Effector CD8-positive, alpha-beta T cell (primary cell): ENCODE measurements around the gene EIPR1.

Experiments
- DNase-seq: peaks from one replicate; lab custom pipeline; 2025; lab: John Stamatoyannopoulos, UW

The EIPR1 gene

GRCh38 chr2:3324036-3324386 is 53.6 kb downstream of the EIPR1 start:
- DNase-seq, result no peak

- no peak for DNase-seq
Measured at GRCh38 chr2:3323360-3324035, 54.1 kb downstream of the EIPR1 start.

- DNase-seq, result no peak
Measured at GRCh38 chr2:3322311-3322970, 55.2 kb downstream of the EIPR1 start.

GRCh38 chr2:3321825-3322224 is 55.8 kb downstream of the EIPR1 start:
- DNase-seq, result no peak

- no peak for DNase-seq
Measured at GRCh38 chr2:3320910-3321605, 56.6 kb downstream of the EIPR1 start.

- DNase-seq, result no peak
Measured at GRCh38 chr2:3319745-3320566, 57.7 kb downstream of the EIPR1 start.

- DNase-seq, result no peak
Measured at GRCh38 chr2:3319134-3319533, 58.5 kb downstream of the EIPR1 start.

DNA sequence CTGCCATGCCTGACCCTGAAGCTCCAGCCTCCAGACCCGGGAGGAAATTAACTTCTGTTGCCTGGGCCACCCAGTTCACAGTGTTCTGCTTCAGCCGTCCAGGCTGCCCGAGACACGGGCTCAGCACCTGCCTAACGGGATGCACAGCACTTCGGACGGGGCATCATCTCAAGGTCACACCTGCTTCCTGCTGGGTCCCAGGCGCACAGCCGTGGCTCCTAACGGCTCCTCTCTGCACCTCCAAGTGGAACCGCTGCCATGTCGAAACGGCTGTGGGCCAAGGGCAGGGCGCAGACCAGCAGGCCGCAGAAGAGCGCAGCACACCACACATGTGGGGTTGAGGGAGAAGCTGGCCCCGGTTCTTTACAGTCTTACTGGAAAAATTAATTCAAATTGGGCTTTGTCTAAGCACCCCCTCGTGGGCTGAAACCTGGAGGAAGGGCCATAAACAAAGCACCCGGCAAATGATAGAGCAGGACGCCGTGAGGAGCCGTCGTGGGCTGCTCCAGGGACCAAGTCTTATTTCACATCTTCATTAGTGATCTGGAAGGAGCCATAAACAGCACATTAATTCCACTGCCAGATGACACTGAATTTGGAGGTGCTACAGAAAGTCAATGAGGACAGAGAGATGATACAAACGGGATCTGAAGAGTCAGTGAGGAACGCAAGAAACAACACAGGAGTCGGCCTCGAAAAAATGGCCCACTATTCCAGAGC is 59.6 kb downstream of the EIPR1 start:
- DNase-seq, result no peak

GRCh38 chr2:3317277-3317685 is 60.3 kb downstream of the EIPR1 start:
- no peak for DNase-seq

DNA sequence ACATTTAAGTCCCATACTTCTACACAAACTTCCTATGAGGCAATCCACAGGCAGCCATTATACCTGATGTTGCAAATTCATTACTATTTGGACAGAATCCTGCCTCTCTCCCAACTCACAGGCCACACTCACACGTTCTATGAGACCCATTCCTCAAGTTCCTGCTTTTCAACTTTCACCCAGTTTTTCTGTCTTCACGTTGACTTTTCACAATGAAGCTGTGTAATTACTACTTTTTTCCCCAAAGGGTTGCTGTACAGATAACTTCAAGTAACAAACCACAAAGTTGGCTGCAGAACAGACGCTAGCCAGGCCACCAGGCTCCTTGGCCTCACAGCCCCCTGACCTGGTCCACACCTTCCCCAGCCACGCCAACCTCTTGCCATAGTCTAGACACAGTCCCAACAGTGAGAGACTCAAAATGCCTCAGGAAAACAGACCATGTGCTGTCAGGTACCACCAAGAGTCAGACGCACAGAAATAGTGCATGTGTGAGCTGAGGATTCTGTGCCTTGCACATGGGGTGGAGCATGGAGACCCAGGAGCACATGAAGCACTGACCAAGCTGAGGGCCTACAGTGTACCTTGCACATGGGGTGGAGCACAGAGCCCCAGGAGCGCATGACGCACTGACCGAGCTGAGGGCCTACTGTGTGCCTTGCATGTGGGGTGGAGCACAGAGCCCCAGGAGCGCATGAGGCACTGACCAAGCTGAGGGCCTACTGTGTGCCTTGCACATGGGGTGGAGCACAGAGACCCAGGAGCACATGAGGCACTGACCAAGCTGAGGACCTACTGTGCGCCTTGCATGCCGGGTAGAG is 61.0 kb downstream of the EIPR1 start:
- no peak for DNase-seq

- DNase-seq, result no peak
Measured at GRCh38 chr2:3314626-3315025, 63.0 kb downstream of the EIPR1 start.

DNA sequence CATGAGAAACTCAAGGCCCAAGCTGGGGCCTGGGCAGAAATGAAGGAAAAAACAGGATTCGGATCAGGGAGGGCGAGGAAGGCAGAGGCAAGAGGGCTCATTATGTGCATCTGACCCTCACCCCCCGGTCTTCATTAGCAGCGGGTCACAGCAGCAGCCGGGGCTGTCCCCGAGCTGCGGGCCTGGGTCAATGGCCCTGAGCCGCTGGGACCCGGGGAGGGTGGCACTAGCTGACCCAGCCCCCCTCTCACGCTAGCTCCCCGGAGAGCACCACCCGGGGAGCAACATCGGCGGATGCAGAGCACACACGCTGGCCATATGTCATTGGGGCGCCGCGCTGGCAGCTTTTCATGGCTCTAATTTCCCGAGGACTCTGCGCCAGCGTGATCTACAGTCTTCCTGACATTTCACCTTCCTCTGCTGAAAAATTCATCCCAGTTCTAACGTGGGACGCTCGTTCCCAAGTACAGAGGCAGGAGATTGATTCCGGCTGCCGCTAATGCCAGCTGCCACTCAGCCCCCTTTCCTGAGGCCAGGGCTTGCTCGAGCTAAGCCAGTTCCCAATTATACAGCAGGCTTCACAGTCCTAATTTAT is 63.7 kb downstream of the EIPR1 start:
- DNase-seq, result no peak

GRCh38 chr2:3312576-3313345 is 64.9 kb downstream of the EIPR1 start:
- no peak for DNase-seq

DNA sequence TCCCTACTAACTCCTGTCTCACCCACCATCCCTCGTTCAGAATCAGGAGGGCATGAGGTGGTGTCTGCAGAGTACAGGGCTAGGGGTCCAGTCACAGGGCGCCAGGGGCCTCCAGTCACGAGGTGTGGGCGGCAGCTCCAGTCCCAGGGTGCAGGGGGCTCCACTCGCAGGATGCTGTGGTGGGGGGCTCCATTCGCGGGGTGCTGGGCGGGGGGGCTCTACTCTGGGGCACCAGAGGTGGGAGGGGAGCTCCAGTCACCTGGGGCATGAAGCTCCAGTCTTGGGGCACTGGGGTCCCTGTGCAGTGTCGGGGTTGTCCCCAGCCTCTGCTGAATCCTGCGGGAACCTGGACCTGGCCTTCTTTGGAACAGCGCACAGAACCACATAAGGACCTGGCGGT is 66.0 kb downstream of the EIPR1 start:
- DNase-seq, result no peak

DNA sequence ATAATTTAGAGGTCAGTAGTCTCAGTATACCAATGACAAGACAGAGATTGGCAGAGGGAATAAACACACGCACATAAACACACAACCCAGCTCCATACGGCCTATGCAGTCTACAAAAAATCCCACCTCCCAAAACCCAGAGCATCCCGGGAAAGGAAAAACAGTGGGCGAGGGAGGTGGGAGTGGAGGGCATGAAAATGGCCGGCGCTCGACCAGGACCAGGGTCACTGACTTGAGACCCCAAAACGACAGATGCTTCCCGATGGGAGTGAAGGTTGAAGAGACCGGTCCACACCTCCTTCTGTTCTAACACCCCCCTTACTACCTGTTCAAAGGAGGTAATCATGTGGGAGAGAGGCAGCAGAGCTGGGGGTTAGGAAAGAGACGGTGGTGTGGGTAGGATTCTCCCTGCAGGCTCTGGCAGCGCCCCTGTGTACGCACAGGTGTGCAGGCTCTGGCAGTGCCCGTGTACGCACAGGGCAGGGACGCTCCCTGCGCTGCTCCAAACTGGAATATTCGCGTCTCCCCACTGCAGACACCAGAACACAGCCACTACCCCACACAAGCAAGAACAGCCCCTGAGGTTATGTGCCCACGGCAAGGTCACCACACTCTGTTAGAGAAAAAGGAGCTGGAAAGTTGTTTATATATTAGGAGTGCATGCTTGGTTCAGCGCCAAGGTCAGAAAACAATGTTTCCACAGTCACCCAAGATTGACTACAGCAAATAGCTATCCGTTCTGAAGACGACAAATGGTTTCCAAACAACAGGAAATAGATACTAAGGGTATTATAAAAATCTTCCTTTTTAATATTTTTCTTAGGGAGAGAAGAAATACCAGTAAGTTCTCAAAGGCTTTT is 67.9 kb downstream of the EIPR1 start:
- no peak for DNase-seq

DNA sequence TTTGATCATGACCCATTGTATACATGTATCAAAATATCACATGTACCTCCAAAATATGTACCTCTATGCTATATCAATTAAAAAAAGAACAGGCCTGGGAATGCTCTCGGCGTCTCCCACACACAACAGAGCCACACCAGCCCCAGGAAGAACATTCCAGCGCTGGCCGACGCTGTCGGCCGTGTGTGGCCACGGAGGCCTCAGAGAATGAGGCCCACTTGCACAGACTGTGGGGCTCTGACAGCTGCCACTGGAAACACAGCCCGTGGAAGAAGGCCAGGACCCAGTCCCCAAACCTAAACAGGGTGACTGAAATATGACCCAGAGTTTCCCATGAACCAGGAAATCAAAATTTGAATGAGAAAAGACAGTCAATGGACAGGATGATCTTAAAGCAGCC is 69.7 kb downstream of the EIPR1 start:
- DNase-seq, result no peak

DNA sequence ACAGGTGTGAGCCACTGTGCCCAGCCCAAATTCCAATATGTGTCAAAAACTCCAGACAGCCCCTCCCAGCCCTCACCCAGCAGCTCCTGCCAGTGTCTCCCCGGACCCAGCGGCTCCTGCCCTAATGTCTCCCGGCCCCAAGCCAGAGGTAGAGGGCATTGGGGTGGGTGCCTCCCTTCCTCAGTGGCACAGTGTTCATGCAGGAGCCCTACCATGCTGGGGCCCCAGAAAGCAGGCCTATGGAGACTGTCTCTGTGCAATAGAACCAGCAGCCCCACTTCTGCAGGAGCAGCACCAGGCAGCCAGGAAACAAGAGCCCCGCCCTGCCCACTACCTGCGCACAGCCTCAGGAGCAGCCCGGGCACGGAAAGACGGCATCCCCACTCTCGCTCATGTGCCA is 70.4 kb downstream of the EIPR1 start:
- no peak for DNase-seq

DNA sequence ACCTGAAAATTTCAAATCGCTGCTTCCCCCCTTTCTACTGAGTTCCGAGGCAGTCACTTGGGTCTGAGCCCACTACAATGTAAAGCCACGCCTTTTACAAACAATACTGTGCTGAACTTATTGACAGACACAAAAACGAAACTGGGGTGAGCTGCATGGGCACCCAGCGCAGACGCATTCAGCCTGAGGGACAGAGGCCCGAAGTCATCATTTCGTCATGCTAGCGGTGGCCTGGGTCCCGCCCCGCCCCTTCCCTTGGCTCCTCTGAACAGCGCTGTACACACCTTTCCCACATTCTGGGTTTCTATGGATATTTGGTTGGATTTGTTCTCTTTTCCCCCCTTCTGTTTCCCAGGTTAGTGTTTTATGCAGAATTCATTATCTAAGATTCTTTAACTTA is 71.7 kb downstream of the EIPR1 start:
- no peak for DNase-seq

DNA sequence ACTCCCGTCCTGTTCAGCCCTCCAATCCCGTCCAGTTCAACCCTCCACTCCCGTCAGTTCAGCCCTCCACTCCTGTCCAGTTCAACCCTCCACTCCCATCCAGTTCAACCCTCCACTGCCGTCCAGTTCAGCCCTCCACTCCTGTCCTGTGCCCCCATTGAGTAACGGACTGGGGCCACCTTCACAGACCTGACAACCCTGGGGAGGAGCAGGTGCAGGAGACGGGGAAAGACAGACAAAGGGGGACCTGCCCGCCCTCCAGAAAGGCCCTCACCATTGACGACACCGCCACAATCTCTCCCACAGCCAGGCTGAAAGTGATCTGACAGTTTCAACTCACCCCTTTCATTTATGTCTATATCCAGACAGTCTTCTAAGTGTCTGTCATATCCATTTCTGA is 72.2 kb downstream of the EIPR1 start:
- no peak for DNase-seq
